ENCODE results near the gene KRR1. TPM values are rescaled to one million over a fixed set of nuclear protein-coding genes. Genes with fewer than 3 reads are reported as not detected.

Gene KRR1
- total and polyA plus RNA-seq, 2 of the 13 experiments (the other 11 are each of a cell fraction or from before 2014, with no cell fraction given), result 19.3 to 103 TPM

- peak; percentile 92 for TF ChIP-seq DMAP1 (CRISPR knock-in tag; IDR thresholded peaks at IDR 0.05)
- 0 out of 2 replicates have a peak, but pooled peaks have one; percentile 63 for TF ChIP-seq TRAFD1 (CRISPR knock-in tag; IDR thresholded peaks at IDR 0.05; ENCODE audit: borderline replicate concordance)
- no peak for TF ChIP-seq ZFP36 (IDR thresholded peaks at IDR 0.05; ENCODE audit: borderline replicate concordance, low read depth, low read length, partially characterized antibody)
- TF ChIP-seq KDM2A (CRISPR knock-in tag; IDR thresholded peaks at IDR 0.05; ENCODE audit: borderline replicate concordance, low read depth), result peak; percentile 93
- peak; percentile 80; the same call in 1 of the 2 replicates for TF ChIP-seq MED13 (CRISPR knock-in tag; IDR thresholded peaks at IDR 0.05)
- TF ChIP-seq ZNF773 (CRISPR knock-in tag; IDR thresholded peaks at IDR 0.05; ENCODE audit: borderline replicate concordance), result no peak
- TF ChIP-seq NAIF1 (CRISPR knock-in tag; IDR thresholded peaks at IDR 0.05; ENCODE audit: borderline replicate concordance), result peak; percentile 99
- TF ChIP-seq POLR2G (IDR thresholded peaks at IDR 0.05; ENCODE audit: low read depth, low read length), result peak; percentile 88
- peak; percentile 98; the same call in 1 of the 2 replicates for TF ChIP-seq ZNF580 (CRISPR knock-in tag; IDR thresholded peaks at IDR 0.05; ENCODE audit: borderline replicate concordance, low read depth)
- TF ChIP-seq ZNF235 (CRISPR knock-in tag; IDR thresholded peaks at IDR 0.05; ENCODE audit: borderline replicate concordance), result no peak
- TF ChIP-seq, protein P1, sequence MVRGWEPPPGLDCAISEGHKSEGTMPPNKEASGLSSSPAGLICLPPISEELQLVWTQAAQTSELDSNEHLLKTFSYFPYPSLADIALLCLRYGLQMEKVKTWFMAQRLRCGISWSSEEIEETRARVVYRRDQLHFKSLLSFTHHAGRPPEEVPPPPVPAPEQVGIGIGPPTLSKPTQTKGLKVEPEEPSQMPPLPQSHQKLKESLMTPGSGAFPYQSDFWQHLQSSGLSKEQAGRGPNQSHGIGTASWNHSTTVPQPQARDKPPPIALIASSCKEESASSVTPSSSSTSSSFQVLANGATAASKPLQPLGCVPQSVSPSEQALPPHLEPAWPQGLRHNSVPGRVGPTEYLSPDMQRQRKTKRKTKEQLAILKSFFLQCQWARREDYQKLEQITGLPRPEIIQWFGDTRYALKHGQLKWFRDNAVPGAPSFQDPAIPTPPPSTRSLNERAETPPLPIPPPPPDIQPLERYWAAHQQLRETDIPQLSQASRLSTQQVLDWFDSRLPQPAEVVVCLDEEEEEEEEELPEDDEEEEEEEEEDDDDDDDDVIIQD (CRISPR knock-in tag; IDR thresholded peaks at IDR 0.05; ENCODE audit: low read depth), result peak; percentile 59; the same call in 1 of the 2 replicates
- peak; percentile 93 for TF ChIP-seq GMEB2 (CRISPR knock-in tag; IDR thresholded peaks at IDR 0.05; ENCODE audit: low read depth)
- peak; percentile 63 for TF ChIP-seq HNF1A (IDR thresholded peaks at IDR 0.05; ENCODE audit: low read depth)
- TF ChIP-seq HNF1A (CRISPR knock-in tag; IDR thresholded peaks at IDR 0.05; ENCODE audit: borderline replicate concordance), result peak; percentile 49; the same call in 1 of the 2 replicates
- peak; percentile 48; the same call in 1 of the 2 replicates for TF ChIP-seq GATA4 (IDR thresholded peaks at IDR 0.05; ENCODE audit: borderline replicate concordance, low read depth)
- no peak for TF ChIP-seq ATF7 (IDR thresholded peaks at IDR 0.05)
- TF ChIP-seq ATF7 (CRISPR knock-in tag; IDR thresholded peaks at IDR 0.05), result 0 out of 2 replicates have a peak, but pooled peaks have one; percentile 55
These were observed at the start of gene KRR1 (continued) for GRCh38 chr12:75511116-75512048.
